Spleen (tissue), 11 donors: ENCODE data around the gene CSF2. TPM values are rescaled to one million over a fixed set of nuclear protein-coding genes. Genes with fewer than 3 reads are reported as not detected.
A peak's percentile ranks its signal among the peaks of the same experiment; 100 is the strongest.

Experiments
- DNase-seq: peaks from one replicate; pipeline ENCODE4 v3.0.0-alpha.2; 2020
- H3K27ac ChIP-seq, 8 donors: fragments of 200-600 bp; sonication (generic) in 7 of 8; 1 replicate in 4 of 8; 2 replicates in 4 of 8; pipeline versions ENCODE4 v1.5.0 to v1.8.0; 2016 to 2021; ENCODE audit warnings: inconsistent platforms in 4 of 8, mild to moderate bottlenecking in 4 of 8, moderate library complexity in 1 of 8
- H3K27me3 ChIP-seq, 7 donors: fragments of 200-600 bp; sonication (generic) in 6 of 7; replicated peaks in 1 of 7; 1 replicate in 4 of 7; 2 replicates in 3 of 7; pipeline versions ENCODE4 v1.5.0 to v1.8.0; 2016 to 2021; ENCODE audit warnings: inconsistent platforms in 3 of 7, mild to moderate bottlenecking in 1 of 7
- H3K36me3 ChIP-seq, 6 donors: fragments of 200-600 bp; sonication (generic) in 5 of 6; 1 replicate in 4 of 6; 2 replicates in 2 of 6; pipeline versions ENCODE4 v1.5.0 to v1.8.0; 2016 to 2021; ENCODE audit warnings: inconsistent platforms in 2 of 6
- H3K4me1 ChIP-seq, 6 donors: fragments of 200-600 bp; sonication (generic) in 5 of 6; 1 replicate in 3 of 6; 2 replicates in 3 of 6; pipeline versions ENCODE4 v1.5.0 to v1.8.0; 2016 to 2021; ENCODE audit warnings: inconsistent platforms in 3 of 6
- H3K4me3 ChIP-seq, 8 donors: fragments of 200-600 bp; sonication (generic) in 7 of 8; 1 replicate in 4 of 8; 2 replicates in 4 of 8; pipeline versions ENCODE4 v1.5.0 to v1.8.0; 2016 to 2021; ENCODE audit warnings: inconsistent platforms in 4 of 8, mild to moderate bottlenecking in 4 of 8, moderate library complexity in 2 of 8
- H3K9me3 ChIP-seq, 8 donors: fragments of 200-600 bp; sonication (generic) in 7 of 8; 1 replicate in 4 of 8; 2 replicates in 4 of 8; pipeline versions ENCODE4 v1.5.0 to v1.8.0; 2016 to 2021; ENCODE audit warnings: inconsistent platforms in 4 of 8
- POLR2A ChIP-seq, 3 donors: fragments of 450-650 bp; IDR thresholded peaks; one replicate each; pipeline ENCODE4 v1.5.1; 2017; ENCODE audit warnings: antibody characterized with exemption in 3 of 3, mild to moderate bottlenecking in 1 of 3
- POLR2AphosphoS5 ChIP-seq, 3 donors: sonication (generic); formaldehyde crosslinking; IDR thresholded peaks; one replicate each; pipeline ENCODE4 v1.5.1; 2017; ENCODE audit warnings: antibody characterized with exemption in 3 of 3
- WGBS, 5 donors: extraction: QIAGEN DNeasy Blood & Tissue Kit in 3 of 5; methylation state at CpG; one replicate each; pipeline versions ENCODE4 v1.1.5 to v1.1.7; 2013 to 2018; 5-methylcytosine and 5-hydroxymethylcytosine counted together
- intact Hi-C: fragments of 100-400 bp; cut with DNase I; formaldehyde crosslinking; loops from one replicate; pipeline ENCODE4 v1.15.0; 2023; ENCODE audit warnings: low total_unique reads
- polyA plus RNA-seq, 3 donors: library from polyadenylated mRNA; stranded (reverse); fragments of 200-250 nt; gene quantifications; one replicate each; pipeline ENCODE4 v1.2.1, GENCODE V29; 2013
- total RNA-seq, 7 donors: library from RNA; depleted of rRNA in 3 of 7; stranded (reverse); fragments of >200 nt in 3 of 7; fragmentation: NEBNext Ultra II Directional in 4 of 7; extraction: Animal tissue kit (Norgen Biotek cat#: 25700) in 4 of 7; gene quantifications; one replicate each; pipeline versions ENCODE4 v1.1.0 to v1.2.1, GENCODE V29; 2016 to 2021
- TF ChIP-seq, protein P1 (sequence below), 11 experiments: fragments of 200-600 bp in 7 of 11; fragments of 450-650 bp in 4 of 11; sonication (generic) in 4 of 11; IDR thresholded peaks in 8 of 11; conservative IDR thresholded peaks in 3 of 11; 1 replicate in 7 of 11; 2 replicates in 4 of 11; pipeline versions ENCODE4 v1.4.0 to v1.8.0; 2016 to 2021; ENCODE audit warnings: antibody characterized with exemption in 11 of 11, inconsistent platforms in 4 of 11, mild to moderate bottlenecking in 1 of 11
- donor health status: healthy with polysubstance abuse.
- donor health status: DM: no; HTN: no; CAD: no; lungs with moderate emphysema.
- donor health status: DM: no; HTN: no; CAD: no.
- donor health status: Bipolar disorder and iron deficiency.
- donor health status: healthy.
- donor health status: DM: no; HTN: no; CAD: no.
- donor health status: DM: yes; HTN: yes; CAD: no.

The CSF2 gene
- total and polyA plus RNA-seq, 10 donors = not detected

GRCh38 chr5:132054697-132055440 is 18.7 kb upstream of the CSF2 start:
- H3K4me3 ChIP-seq = no peak overlapping the region
- peaks cover 0 to 5% (median 0%) of the 10 kb centered on the region in 6 donors for H3K4me1 ChIP-seq
- peak; percentile 48 for DNase-seq
- H3K27me3 ChIP-seq = no peaks in the 10 kb centered on the region
- H3K9me3 ChIP-seq = no peaks in the 10 kb centered on the region
- intact Hi-C loops = no loop called here
- TF ChIP-seq POLR2AphosphoS5 (IDR thresholded peaks at IDR 0.05) (no peak), POLR2A (IDR thresholded peaks at IDR 0.05) (no peak)
- TF ChIP-seq, protein P1, sequence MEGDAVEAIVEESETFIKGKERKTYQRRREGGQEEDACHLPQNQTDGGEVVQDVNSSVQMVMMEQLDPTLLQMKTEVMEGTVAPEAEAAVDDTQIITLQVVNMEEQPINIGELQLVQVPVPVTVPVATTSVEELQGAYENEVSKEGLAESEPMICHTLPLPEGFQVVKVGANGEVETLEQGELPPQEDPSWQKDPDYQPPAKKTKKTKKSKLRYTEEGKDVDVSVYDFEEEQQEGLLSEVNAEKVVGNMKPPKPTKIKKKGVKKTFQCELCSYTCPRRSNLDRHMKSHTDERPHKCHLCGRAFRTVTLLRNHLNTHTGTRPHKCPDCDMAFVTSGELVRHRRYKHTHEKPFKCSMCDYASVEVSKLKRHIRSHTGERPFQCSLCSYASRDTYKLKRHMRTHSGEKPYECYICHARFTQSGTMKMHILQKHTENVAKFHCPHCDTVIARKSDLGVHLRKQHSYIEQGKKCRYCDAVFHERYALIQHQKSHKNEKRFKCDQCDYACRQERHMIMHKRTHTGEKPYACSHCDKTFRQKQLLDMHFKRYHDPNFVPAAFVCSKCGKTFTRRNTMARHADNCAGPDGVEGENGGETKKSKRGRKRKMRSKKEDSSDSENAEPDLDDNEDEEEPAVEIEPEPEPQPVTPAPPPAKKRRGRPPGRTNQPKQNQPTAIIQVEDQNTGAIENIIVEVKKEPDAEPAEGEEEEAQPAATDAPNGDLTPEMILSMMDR (IDR thresholded peaks at IDR 0.05 in 8 of 11, conservative IDR thresholded peaks at IDR 0.05 in 3 of 11) = no peak
- WGBS, 5 donors = 67 to 80% (median 71%) methylated on average over 9 of the region's 9 CpGs
- no peaks in the 10 kb centered on the region for H3K36me3 ChIP-seq
- H3K27ac ChIP-seq = no peak overlapping the region

DNA sequence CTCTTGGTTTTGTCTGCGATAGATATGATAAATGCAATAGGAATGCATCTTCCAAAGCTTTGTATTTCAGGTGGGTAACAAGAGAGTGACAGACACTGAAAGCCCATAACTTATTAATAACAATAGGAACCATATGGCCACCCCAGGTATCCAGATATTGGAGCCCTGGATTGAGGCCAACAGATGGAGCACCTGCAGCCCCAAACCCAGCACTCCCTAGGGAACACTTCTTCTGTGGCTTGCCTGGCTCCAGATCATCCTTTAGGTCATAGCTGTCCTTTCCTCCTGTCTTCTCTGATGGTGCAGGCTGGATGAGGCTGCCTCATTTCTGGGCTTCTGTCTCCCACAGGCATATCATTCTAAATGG is 18.2 kb upstream of the CSF2 start:
- Histone ChIP-seq H3K27ac (no peak overlapping the region), H3K36me3 (no peaks in the 10 kb centered on the region), H3K27me3 (no peaks in the 10 kb centered on the region), H3K9me3 (no peaks in the 10 kb centered on the region), H3K4me3 (no peak overlapping the region), H3K4me1 (peaks cover 0 to 5% (median 0%) of the 10 kb centered on the region in 6 donors)
- intact Hi-C loops = no loop called here
- DNase-seq = no peak
- no peak for TF ChIP-seq POLR2A (IDR thresholded peaks at IDR 0.05)
- 90 to 100% (median 97%) methylated on average over 1 of the region's 1 CpG for WGBS, 5 donors

GRCh38 chr5:132055808-132056609 is 17.6 kb upstream of the CSF2 start:
- H3K27me3 ChIP-seq = no peaks in the 10 kb centered on the region
- H3K27ac ChIP-seq = peak overlapping the region in 1 of 8 donors; percentile 36
- DNase-seq = peak; percentile 62
- intact Hi-C loops = no loop called here
- H3K4me3 ChIP-seq = no peak overlapping the region
- WGBS, 5 donors = 63 to 86% (median 67%) methylated on average over 10 to 12 of the region's 12 CpGs
- H3K4me1 ChIP-seq = peaks cover 0 to 5% (median 0%) of the 10 kb centered on the region in 6 donors
- H3K36me3 ChIP-seq = no peaks in the 10 kb centered on the region
- no peaks in the 10 kb centered on the region for H3K9me3 ChIP-seq
- no peak for TF ChIP-seq POLR2AphosphoS5 (IDR thresholded peaks at IDR 0.05)
- TF ChIP-seq POLR2A (IDR thresholded peaks at IDR 0.05) = no peak
- TF ChIP-seq, protein P1 (IDR thresholded peaks at IDR 0.05 in 8 of 11, conservative IDR thresholded peaks at IDR 0.05 in 3 of 11) = no peak

DNA sequence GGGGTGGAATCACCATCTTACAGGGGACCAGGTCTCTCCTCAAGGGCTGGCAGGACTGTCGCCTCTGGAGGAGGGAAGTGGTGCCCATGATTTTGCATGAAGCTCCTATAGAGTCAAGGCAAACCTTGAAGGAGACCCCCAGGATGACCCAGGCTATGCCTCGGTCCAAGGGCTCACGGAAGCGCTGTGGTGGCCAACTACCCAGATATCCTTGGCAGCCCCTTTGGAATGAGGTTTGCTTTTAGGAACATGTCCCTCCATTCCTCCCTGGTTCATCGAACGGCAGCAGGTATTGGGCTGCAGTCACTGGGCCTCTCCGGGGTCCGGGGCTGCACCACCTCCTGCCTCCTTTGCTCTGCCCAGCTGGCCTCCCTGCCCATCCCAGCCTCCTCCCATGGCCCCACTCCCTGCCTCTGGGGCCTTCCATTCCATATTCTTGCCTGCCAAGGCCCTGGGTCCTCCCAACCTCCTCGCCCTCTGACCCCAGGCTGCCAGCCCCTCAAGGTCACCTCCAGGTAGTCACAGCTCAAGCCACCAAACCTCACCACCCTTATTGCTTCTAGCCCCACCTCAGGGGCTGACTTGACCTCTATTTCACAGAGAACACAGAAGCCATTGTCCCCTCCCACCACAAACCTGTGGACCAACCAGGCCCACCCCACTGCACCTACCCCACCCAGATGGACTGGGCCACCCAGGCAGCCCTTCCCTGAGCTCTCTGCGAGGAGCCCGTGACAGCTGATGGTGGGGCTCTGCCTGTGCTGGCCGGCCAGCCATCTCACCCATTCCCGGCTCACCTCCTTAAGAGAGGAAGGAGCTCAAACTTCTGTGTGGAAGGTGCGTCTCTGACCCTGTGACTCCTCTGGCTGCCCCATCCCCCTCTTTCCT is 16.7 kb upstream of the CSF2 start:
- Histone ChIP-seq H3K27ac (no peak overlapping the region), H3K4me3 (no peak overlapping the region), H3K4me1 (peaks cover 0 to 5% (median 0%) of the 10 kb centered on the region in 6 donors), H3K36me3 (no peaks in the 10 kb centered on the region), H3K9me3 (no peaks in the 10 kb centered on the region), H3K27me3 (no peaks in the 10 kb centered on the region)
- intact Hi-C loops = no loop called here
- TF ChIP-seq, protein P1 (IDR thresholded peaks at IDR 0.05 in 8 of 11, conservative IDR thresholded peaks at IDR 0.05 in 3 of 11) = no peak
- TF ChIP-seq POLR2AphosphoS5 (IDR thresholded peaks at IDR 0.05) = no peak
- no peak for TF ChIP-seq POLR2A (IDR thresholded peaks at IDR 0.05)
- WGBS, 5 donors = 86 to 91% (median 88%) methylated on average over 13 to 14 of the region's 14 CpGs
- peak; percentile 72 for DNase-seq
